ENCODE data around the gene HORMAD1.
"Not testable (repeated sequence)": the region's sequence is repeated elsewhere in the genome, so short reads cannot be mapped to it uniquely, and the experiment has no call there.

Gene HORMAD1, protein sequence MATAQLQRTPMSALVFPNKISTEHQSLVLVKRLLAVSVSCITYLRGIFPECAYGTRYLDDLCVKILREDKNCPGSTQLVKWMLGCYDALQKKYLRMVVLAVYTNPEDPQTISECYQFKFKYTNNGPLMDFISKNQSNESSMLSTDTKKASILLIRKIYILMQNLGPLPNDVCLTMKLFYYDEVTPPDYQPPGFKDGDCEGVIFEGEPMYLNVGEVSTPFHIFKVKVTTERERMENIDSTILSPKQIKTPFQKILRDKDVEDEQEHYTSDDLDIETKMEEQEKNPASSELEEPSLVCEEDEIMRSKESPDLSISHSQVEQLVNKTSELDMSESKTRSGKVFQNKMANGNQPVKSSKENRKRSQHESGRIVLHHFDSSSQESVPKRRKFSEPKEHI

DNA sequence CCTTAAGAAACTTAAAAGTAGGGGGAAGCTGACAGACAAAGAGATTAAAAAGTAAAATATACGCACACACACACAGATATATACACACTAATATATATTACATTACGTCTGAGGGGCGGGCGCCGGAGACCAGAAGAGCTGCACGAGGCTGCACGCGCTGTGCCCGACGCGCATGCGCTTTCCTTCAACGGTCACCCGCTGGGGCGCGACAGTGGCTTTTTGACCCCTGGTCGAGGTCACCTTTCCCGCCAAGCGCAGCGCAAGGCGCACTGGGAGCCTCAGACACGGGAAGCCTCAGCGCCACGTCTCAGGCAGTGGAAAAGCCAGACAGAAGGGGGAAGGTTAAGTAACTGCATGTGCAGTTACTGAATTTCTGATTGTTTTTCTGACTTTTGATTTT lies at the start of gene HORMAD1:
HORMAD1 (minus strand) TSS at position 193 of the 400 bp plus-strand sequence. CDS start 1,390 bp downstream, outside the sequence.
- no peak for DNase-seq

DNA sequence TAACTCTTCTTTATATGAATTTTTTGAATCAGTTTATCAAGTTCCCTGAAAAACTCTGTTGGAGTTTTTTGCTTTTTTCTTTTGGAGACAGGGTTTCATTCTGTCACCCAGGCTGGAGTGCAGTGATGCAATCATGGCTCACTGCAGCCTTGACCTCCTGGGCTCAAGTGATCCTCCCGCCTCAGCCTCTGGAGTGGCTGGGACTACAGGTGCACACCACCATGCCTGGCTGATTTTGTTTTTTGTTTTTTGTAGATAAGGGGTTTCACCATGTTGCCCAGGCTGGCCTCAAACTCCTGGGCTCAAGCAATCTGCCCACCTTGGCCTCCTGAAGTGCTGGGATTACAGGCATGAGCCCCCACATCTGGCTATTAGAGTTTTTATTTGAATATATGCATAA lies 47.0 kb upstream of the HORMAD1 start:
- not testable (repeated sequence) for DNase-seq

DNA sequence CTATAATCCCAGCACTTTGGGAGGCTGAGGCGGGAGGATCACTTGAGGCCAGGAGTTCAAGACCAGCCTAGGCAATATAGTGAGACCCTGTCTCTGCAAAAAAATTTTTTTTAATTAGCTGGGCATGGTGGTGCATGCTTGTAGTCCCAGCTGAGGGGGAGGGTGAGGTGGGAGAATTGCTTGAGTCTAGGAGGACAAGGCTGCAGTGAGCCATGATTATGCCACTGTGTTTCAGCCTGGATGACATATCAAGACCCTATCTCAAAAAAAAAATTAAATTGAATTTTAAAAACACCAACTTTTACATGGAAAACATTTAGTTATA lies 45.2 kb upstream of the HORMAD1 start:
- DNase-seq: not testable (repeated sequence)

DNA sequence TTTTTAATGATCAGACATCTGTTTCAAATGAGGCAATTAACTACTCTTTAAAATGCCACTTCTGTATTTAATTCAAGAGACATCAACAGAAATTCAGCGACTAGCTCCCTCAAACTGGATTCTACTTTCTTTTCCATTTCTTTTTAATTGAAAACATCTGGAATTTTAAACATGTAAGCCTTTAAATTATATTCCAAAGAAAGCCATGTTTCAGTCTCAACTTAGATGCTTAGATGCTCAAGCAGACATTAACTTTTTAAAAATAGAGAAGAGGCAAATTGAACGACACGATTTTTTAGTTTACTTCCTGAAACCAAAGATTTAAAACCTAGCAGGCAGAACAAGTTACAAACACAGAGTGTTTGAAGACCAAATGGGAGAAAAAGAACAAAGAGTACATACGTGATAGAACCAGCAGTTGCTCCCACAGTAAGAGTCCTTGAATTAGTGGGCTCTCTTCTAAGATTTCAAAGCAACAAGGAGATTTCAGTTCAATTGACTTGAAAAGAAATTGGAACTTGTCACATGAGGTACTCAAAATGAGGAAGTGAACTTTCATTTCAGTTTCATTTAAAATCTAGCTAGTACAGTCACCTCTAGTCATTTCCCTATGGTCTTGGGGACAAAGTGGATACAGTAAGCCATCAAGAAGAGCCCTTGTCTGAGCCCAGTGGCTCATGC lies 44.7 kb upstream of the HORMAD1 start, which contains the start of gene CTSS:
CTSS (minus strand) TSS at position 483 of the 681 bp plus-strand sequence. CDS start 1,015 bp downstream, outside the sequence.
- DNase-seq: no peak

DNA sequence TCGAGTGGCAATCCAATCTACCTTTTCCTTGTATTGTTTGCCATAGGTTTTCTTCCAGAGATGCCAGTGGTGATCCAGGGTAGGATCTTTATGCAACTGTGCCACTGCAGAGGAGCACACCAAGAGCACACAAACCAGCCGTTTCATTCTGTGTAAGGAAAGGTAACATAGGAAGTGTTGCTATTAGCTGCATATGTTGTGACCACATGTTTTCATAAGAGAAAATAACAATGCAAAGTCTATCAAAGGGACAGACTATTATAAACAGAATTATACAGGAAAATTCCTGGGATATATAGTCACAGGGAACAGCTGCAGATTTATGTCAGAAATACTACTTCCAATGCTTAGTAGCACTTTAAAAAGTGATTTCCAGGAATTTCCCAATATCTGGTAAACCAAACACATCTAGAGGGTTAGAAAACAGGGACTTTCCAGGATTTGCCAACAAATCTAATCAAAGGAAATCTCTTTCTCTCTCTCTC lies 44.0 kb upstream of the HORMAD1 start:
- no peak for DNase-seq

DNA sequence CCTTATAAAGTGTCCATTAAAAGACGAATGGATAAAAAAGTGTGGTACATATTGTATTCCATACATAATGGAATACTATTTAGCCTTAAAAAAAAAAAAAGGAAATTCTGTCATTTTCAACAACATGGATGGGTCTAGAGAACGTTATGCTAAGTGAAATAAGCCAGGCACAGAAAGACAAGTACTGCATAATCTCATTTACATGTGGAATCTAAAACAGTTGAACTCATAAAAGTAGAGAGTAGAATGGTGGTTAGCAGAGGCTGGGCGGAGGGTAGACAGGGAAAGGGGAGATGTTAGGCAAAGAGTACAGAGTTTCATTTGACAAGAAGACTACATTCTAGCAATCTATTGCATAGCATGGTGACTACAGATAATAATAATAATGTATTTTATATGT lies 42.3 kb upstream of the HORMAD1 start:
- no peak for DNase-seq

DNA sequence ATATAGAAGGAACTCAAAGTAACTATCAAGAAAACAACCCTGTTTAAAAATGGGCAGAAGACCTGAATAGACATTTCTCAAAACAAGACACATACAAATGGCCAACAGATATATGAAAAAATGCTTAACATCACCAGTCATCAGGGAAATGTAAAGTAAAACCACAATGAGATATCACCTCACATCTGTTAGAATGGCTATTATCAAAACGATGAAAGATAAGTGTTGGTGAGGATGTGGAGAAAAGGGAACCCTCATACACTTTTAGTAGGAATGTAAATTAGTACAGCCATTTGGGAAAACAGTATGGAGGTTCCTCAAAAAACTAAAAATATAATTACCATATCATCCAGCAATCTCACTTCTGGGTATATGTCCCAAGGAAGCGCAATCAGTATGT lies 41.9 kb upstream of the HORMAD1 start:
- no peak for DNase-seq

DNA sequence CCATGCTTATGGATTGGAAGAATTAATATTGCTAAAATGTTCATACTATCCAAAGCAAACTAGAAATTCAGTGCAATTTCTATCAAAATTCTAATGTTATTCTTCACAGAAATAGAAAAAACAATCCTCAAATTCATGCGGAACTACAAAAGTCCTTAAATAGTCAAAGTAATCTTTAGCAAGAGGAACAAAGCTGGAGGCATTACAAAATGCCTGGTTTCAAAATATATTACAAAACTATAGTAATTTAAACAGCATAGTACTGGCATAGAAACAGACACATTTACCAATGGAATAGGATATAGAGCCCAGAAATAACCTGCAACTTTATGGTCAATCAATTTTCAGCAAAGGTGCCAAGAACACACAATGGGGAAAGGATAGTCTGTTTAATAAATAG lies 41.1 kb upstream of the HORMAD1 start:
- no peak for DNase-seq

DNA sequence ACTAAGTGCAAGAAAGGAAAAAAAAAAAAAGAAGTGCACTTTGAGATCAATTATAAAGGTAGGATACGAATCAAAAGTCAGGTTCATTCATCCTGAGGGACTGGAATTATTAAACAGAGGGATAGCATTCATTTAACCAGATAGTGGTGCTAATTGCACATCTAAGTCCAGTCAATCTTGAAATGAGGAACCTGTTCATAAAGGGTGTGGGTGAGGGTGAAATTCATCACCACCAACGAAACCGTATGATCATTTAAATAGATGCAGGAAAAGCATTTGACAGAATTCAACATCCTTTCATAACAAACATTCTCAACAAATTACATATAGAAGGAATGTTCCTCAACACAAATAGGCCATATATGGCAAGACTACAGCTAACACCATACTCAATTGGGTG lies 39.3 kb upstream of the HORMAD1 start:
- no peak for DNase-seq

DNA sequence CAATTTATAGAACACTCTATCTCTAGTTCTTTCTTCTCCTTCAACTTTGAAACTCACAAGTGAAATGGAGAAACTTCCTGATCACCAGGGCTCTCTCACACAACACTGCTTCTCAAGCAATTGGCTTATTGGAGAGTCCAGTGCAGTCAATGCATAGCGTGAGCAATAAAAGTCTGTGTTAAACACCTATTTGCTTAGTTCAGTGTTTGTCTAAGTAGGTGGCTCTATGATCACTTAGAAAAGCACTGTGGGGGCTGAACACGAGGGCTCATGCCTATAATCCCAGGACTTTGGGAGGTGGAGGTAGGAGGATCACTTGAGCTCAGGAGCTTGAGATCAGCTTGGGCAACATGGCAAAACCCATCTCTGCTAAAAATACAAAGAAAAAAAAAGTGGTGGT lies 32.7 kb upstream of the HORMAD1 start:
- no peak for DNase-seq

DNA sequence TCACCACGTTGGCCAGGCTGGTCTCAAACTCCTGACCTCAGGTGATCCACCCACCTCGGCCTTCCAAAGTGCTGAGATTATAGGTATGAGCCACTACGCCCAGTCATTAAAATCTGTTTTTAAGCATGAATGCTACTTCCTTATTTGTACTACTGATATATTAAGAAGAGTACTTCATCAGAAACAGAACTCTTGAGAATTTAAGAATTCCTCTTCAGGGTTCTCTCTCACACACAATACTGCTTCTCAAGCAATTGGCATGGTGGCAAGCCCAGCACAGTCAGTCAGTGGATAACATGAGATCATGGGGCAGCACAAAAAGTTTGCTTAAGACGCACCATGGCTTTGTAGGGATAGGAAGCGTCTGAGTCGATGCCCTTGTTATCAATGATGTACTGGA lies 30.7 kb upstream of the HORMAD1 start:
- DNase-seq: no peak

DNA sequence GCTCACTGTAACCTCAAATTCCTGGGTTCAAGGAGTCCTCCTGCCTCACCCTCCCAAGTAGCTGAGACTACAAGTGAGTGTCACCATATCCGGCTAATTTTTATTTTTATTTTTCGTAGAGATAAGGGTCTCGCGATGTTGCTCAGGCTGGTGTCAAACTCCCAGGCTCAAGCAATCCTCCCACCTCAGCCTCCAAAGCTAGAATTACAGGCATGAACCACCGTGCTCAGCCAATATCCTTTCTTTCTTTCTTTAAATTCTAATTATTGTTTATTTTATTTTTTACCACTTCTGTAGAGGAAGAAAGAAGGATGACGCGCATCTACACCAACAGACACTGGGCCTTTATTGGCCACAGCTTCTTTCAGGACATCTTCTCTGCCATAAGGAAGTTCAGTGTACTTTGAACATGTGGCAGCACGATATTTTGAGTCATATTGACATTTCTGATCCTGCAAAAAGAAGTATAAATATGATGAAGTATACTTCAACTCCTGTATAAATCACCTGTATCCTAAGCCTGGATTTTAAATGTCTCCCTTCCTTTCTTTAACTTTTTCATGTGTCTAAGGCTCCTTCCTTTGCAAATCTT lies 29.1 kb upstream of the HORMAD1 start:
- DNase-seq: no peak

DNA sequence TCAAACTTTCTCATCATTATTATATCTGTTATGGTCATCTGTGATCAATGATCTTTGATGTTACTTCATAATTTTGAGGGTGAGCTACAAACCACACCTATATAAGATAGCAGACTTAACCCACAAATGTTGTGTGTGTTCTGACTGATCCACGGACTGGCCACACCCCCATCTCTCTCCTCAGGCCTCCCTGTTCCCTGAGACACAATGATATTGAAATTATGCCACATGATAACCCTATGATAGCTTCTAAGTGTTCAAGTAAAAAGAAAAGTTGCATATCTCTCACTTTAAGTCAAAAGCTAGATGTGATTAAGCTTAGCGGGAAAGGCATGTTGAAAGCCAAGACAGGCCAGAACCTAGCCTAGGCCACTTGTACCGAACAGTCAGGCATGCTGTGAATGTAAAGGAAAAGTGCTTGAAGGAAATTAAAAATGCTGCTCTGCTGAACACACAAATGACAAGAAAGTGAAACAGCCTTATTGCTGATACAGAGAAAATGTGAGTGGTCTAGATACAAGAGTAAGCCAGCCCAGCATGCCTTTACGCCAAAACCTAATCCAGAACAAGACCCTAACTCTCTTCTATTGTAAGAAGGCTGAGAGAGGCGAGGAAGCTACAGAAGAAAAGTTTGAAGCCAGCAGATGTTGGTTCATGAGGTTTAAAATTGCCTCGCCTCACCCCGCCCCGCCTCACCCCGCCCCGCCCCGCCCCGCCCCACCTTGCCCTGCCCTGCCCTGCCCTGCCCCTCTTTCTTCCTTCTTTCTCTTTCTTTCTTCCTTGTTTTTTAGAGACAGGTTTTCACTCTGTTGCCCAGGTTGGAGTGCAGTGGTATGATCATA lies 28.4 kb upstream of the HORMAD1 start:
- no peak for DNase-seq

DNA sequence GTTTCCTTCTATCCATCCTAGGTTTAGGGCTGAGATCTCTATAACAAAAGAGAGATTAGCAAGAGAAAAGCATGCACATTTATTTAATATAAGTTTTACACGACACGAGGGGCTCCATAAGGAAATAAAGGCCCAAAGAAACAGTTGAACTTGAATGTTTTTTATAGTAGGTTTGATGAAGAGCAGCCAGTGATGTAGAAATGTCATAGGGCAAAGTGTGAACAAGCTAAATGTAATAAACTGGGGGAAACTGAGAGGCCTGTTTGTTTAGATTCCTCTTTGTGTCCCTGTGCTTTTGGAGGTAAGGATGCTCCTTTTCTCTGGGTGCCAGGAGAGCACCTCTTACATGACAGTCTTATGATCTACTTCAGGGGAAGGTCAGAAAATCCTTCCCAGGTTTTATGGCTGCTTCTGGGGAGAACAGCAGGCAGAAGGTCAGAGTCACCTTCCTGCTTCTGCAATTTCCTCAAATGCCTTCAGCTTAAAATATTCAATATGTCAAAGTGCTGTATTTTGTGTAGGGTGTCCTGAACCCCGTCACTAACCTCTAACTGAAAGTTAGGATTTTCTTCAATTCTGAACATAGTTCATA lies 9.5 kb upstream of the HORMAD1 start:
- DNase-seq: no peak

DNA sequence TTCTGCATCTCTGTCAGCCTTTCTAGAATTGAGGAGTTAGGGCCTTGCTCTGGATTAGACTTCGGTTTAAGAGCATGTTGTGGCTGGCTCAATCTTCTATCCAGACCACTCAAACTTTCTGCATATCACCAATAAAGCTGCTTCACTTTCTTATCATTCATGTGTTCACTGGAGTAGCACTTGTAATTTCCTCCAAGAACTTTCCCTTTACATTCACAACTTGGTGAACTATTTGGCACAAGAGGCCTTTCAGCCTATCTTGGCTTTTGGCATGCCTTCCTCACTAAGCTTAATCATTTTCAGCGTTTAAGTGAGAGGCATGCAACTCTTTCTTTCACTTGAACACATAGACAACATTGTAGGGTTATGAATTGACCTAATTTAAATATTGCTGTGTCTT lies 3.6 kb upstream of the HORMAD1 start:
- DNase-seq: no peak

DNA sequence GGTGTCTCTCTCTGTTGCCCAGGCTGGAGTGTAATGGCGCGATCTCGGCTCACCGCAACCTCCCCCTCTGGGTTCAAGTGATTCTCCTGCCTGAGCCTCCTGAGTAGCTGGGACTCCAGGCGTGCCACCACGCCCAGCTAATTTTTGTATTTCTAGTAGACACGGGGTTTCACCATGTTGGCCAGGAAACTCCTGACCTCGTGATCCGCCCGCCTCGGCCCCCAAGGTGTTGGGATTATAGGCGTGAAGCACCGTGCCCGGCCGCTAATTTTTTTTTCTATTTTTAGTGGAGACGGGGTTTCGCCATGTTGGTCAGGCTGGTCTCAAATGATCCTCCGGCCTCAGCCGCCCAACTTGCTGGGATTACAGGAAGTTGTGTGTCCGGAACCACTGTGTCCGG lies 597 bp downstream of the HORMAD1 start:
- DNase-seq: no peak

DNA sequence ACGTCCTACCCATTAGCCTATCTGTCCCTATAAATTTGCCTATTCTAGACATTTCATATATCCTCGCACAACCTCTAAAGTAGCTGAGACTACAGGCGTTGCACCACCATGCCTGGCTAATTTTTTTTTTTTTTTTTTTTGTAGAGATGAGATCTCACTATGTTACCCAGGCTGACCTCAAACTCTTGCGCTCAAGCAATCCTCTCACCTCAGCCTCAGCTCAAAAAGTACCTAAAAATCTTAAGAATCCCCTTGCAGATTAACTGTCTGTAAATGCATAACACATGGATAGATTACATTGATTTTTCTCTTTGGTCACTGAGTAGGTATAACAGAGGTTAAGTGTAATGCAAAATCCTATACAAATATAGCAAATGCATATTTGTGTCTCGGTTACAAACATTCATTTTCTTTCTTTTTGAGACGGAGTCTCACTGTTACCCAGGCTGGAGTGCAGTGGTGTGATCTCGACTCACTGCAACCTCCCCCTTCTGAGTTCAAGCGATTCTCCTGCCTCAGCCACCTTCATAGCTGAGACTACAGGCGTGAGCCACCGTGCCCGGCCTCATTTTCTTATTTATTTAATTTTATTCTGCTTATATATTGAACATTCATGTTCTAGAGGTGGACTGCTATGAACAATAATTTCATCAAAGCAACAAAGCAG lies 2.3 kb downstream of the HORMAD1 start:
- DNase-seq: no peak

DNA sequence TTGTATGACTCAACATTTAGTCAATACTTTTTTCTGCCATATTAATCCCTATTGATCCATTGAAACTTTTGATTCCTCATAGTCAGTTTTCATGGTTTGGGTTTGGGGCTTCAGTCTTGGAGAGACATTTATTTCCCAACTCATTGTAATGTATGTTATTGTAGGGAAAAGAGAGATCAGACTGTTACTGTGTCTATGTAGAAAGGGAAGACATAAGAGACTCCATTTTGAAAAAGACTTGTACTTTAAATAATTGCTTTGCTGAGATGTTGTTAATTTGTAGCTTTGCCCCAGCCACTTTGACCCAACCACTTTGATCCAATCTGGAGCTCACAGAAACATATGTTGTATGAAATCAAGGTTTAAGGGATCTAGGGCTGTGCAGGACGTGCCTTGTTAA lies 11.7 kb downstream of the HORMAD1 start:
- DNase-seq: not testable (repeated sequence)

DNA sequence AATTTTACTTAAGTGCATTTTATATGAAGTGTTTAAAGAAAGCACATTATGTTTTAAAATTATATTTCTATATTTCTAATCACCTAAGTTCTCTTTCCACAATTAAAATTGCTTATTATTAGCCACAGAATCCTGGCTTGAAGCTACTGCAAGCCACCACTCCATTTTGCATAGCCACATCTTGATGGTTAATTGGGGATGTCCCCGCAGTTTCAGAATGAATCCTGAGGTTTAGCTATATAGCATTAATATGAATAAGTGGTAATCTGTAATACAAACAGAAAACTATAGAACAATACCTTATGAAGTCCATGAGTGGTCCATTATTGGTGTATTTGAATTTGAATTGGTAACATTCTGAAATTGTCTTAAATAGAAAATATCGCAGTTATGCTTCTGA lies 12.1 kb downstream of the HORMAD1 start:
- no peak for DNase-seq

DNA sequence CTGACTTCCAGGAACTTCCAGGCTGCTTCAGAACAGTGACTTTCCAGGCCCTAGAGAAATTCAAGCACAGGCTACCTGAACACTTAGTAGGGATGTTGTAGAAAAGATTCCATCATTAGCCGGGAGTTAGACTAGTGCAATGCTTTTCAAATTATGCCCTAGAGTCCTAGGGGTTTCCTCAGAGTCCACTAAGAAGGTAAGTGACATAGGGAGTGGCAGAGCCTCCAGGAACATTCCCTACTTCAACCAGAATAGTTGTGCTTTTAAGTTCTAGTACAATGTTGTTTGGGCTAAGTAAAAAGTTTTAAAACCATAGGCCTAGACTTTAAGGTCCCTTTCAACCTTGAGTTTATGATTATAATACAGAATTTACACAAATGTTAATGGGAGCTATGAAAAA lies 14.6 kb downstream of the HORMAD1 start:
- DNase-seq: no peak

DNA sequence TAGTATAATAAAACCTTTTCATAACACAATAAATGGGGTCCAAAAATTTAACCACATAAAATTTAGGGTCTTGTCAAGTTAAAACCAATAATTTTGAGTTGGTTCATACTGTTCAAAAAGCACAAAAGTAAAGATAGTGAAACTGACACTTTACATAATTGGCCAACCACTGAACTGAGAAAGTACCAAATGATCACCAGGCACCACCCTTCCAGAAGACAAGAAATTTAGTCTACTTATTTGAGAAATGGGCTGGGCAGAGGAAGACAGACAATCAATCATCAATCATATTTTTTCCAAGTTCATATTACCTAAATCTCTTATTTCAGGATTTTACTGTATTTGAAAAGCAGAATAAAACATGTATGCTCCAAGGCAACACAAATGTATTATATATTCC lies 17.3 kb downstream of the HORMAD1 start:
- no peak for DNase-seq

All from NCI-H2029 treated with DMSO at 0.1 percent for 48 hours (cell line).